NCI-H510A treated with DMSO at 0.1 percent for 48 hours (cell line): ENCODE measurements around the gene ZNF800.

ENCODE experiments used
- DNase-seq: peaks from one replicate; lab custom pipeline; 2025; lab: John Stamatoyannopoulos, UW

ZNF800 gene

DNA sequence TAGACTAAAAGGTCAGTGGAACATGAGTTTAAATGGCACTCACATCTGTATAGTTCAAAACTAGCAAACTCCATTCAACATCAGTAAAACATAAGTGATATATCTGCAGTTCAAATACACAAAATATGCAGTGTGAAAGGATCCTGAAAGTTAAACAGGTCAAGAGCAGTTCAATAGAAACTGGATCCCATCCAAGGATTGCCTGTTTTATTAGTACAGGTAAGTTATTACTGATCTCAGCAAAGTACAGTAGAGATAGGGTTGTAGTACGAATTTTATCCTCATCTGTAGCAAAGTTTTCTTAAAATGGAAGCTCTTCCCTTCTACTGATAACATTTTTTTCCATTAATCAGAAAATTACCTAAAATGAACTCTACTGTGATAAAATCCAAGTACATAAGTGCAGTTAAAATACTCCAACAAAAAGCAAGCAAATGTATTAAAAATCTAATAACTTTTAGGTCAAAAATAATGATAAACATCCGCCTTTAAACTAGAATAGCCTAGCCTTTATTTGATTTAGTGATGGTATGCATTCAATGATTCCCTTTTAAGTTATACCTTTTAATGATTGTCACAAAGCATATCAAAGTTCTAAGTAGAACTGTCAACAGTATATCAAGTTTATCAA is 2.2 kb downstream of the ZNF800 start:
- DNase-seq, result no peak

DNA sequence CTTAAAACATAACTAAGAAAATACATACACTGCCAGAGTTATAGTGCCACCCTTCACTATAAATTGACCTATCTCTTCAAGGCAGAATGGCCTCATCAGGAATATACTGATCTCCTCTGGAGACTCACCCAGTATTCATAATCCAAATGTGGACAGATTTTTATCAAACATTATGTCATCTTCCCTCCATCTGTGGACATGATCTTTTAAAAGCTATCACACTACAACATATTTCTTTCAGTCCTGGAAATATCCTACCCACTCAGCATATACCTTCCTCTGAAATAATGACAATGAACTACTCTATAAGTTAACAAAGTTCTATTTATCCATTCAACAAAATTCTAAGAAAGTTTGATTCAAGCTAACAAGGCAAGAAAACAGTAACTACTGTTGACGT is 3.2 kb downstream of the ZNF800 start:
- no peak for DNase-seq

DNA sequence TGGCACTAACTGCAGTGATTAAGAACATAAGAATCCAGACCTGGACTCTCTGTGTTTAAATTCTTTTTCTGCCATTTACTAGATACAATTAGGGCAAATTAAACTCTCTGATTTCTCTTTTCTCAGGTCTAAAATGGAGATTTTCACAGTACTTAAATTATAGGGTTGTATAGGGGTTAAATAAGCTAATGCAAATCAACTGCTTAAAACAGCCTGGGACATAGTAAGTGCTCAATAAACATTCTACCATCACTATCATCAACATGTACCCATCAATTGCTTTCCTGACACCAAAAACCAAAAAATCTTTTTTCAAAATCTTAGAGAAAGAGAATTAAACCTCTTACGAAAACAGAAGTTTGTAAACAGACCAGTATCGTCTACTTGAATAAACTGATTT is 4.5 kb downstream of the ZNF800 start:
- DNase-seq, result no peak

DNA sequence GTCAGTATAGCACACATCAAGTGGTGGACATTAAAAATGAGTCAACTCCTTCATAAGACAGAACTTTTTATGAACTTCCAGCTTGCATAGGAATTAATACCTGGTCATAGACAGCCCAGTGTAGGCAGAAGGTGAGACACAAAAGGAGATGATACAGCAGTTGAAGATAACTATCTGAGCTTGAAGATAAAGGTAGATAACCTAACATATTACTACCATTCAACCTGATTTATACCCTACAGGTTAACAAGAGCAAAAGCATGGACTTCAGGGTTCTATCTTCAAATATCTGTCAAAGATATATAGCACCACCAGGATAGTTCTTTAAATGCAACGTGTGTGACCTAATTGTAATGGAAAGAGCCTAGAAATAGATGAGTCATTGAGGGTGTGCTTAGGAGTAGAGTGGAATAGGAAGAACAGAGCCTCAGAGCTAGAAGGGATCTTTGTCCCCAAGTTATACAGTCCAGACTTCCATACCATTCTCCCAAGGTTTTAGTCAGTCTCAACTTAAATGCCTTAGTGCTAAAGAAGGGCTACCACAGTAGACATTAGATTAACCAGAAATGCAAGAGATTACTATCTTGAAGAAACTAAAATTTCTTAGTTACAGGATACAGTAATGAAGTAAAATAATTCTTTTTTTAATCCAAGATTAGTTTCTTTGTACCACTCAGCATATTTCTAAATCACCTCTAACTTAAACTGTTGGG is 9.2 kb downstream of the ZNF800 start:
- DNase-seq, result no peak

DNA sequence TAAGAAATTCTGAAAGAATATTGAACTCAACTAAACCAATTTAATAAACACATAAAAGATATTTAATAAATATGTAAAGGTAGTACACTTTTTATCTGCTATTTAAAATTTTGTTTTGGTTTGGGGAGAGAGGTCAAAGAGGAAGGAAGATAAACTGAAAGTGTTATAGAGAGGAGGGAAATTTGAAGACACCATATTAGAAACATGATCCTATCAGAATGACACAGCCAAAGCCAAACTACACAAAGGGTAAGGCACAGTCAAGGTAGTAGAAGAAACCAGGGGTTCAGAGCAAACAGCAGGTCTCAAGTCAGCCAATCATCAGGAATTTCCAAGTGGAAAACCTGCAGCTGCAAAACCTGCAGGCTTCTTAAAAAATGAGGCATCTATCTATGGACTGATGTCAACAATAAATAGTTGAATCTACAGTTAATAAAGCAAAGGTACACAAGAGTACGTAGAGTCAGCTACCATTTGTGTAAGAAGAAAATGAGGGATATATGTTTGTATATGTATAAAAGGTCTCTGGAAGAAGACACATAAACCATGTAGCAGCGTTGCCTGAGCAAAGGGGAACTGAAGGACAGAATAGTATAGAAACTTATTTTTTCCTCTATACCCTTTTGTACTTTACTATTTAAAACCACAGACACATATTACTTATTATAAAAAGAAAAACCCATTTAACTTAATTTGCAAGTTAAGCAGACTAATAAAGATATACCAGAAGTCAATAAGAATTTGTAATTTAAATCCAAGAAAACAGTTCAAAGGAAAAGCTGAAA is 10.0 kb downstream of the ZNF800 start:
- no peak for DNase-seq

DNA sequence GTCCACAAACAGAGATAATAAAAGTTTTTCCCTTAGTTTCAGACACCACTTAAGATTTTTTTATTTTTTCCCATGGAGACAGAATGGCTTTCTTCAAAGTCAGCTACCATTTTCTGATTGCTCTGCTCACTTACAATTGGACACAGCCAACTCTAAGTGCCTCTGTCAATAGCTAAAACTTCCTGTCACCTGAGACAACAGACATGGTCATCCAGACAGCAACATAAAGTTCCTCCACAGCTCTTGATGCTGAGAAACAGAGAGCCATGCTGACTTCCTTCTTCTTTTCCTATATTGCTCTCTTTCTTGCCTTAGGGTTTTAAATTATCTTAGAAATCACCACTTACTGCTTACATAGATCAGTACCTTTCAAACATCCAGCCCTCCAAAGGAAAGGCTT is 12.0 kb downstream of the ZNF800 start:
- DNase-seq, result no peak

DNA sequence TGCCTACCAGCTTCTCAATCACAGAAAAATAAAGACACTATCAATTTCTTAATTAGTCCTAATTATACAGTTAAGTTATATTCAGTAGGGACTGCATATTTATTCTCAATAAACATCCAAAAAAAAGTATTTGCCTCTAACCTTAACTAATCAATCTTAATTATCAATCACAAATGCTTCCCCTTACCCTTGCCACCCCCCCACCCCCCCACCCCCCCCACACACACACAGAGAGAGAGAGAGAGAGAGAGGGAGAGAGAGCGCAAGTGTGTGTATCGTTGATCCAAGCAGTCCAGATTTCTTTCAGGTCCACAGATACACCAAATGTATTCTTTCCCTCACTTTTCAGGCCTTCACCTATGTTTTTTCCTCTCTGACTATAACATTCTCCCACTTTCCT is 12.9 kb downstream of the ZNF800 start:
- no peak for DNase-seq

DNA sequence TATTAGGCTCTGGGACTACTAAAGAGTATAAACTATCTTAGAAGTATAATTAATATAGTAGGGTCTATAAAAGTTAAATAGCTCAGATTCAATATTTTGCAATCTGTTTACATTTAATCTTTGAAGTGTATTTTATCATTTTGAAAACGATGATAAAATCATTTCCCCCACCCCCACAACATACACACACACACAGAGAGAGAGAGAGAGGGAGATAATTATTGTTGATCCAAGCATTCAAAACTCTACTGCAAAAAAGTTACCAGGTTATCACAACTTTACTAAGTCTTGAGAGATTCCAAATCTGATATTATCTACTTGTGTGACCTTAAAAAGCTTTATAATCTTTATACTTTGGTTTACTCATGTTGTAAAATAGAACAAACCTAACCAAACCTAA is 14.0 kb downstream of the ZNF800 start:
- DNase-seq, result no peak

DNA sequence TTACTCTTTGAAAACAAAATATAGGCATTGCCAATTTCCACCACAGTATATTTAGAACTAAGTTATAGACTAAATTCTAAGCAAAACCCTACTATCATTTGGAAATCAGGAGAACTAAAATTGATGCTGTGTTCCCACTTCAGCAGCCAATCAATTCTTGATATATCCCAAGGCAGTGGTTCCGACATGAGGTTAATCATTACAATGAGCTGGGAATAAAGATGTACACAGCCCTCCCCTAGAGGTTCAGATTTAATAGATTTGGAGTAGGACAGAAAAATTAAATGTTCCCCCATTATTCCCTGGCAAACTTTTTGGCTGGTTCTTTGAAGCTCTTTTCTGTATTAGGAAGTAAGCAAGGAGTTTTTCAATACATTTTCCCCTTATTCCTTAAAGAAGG is 15.1 kb downstream of the ZNF800 start:
- DNase-seq, result no peak

DNA sequence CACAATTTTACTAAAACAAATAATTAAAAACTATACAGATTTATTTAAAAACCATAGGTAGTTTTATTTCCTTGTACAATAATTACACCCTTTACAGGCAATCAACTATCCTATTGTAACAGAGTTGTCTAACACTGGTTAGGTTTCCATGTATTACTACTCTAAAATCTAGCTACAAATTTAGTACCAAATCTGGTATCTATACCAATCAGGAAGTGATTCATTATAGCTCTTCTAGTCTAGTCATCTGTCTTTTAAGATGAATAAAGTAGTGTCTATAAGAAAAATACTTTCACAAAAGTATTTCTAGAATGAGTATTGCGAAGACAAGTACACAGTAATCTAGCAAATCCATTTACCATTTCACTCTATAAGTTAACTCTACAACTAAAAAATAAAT is 16.9 kb downstream of the ZNF800 start:
- no peak for DNase-seq

DNA sequence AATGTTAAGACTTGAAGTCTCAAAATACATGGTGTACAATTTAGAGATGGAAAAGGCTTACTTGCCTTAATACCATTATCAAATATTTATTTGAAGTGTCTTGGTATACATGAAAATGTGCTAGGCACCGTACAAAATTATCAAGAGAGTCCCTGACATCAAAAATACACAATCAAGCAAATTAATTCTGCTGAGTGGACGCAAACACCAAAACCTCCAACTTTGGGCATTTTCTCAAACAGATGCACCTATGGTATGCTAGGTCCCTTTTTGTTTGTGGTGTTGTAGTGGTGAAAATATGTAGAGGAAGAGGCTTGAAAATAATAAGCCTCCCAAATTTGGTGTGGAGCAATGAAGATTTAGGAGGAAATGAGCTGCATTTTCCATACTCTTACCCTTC is 24.8 kb downstream of the ZNF800 start:
- no peak for DNase-seq

DNA sequence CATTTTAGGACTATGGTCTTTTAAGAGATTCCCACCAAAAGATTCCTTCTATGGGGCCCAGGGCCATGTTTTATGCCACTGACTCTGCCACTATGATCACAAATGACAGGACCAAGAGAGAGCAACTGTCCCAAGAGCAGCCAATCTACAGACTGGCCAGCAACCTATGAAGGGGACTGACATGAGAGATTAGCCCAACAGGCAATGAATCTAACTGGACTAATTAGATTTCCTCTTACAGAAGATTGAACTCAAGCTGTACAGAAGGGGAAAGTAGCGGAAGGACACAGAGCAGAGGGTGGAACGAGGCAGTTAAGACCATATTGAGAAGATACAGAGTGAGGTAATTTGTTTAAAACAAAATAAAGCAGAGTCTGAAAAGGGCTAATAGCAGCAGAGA is 25.8 kb downstream of the ZNF800 start:
- no peak for DNase-seq

DNA sequence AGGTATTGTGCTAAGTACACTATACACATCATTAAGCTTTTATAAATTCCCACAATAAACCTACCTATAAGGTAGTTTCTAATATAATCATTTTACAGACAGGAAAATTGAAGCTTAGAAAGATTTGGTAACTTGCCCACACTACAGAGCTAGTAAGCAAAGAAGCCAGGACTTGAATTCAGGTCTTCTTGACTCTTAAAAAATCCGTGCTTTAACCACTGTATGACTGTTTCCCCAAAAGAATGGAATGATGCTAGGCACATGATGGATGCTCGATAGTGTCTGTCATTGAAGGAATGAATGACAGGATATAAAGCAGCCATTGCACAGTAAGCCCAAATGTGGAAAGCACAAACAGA is 26.6 kb downstream of the ZNF800 start:
- DNase-seq, result no peak

DNA sequence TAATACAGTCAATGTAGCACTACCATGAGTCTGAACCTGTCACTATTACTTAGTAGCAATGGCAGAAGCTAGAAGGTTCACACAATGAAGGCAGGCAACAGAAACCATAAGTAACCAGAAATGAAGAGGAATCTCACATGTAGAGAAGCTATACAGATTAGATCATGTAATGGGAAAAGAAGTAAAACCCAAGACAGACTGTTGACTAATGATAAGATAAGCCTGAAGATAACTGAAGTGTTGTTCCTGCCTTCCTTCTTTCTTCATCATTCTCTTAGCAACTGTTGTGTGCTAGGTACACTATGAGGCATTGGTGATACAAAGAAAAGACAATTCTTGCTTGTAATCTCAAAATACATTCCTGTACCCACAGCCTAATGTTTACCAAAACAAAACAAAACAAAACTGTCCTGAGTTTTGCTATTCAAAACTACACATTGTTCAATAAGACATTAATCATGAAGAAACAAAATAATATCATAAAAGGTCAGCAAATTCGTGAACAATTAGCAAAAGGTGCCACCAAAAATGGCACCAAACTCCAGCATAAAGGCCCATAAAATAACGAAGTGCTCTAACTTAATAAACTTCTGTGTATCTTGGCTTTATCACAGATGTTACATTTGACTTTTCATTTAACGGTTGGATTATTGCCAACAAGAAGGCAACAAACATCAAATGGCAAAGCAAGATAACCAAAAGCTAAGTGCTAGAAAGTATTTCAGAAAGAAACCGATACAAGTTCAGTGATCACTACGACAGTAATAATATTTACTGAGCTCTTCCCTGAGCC is 27.1 kb downstream of the ZNF800 start:
- no peak for DNase-seq

DNA sequence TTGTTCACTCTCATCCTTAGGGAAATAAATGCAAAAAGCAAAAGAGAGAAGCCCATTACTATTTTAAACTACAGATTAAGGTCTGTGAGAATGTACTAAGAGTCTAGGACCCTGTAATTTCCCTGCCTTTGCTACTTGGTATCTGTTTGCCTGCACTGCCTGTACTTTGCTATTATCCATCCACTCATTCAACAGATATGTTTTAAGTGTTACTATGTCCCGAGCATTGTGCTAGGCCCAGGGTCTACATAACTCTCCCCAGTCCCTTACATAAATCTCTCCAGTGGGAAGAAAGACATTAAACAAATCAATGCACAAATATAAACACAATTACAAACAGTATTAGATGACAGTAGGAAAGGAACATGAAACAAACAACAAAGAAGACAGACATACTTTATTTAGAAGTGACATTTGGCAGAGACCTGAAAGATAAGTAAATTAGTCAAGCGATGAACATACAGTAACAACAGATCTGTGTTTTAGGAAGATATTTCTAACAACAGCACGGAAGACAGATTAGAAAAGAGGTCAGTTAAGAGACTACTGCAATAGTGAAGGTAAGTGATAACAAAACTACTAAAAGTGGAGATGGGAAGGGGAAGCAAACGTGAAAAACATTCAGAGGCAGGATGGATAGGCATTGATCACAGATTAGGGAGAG is 30.0 kb downstream of the ZNF800 start:
- DNase-seq, result no peak

DNA sequence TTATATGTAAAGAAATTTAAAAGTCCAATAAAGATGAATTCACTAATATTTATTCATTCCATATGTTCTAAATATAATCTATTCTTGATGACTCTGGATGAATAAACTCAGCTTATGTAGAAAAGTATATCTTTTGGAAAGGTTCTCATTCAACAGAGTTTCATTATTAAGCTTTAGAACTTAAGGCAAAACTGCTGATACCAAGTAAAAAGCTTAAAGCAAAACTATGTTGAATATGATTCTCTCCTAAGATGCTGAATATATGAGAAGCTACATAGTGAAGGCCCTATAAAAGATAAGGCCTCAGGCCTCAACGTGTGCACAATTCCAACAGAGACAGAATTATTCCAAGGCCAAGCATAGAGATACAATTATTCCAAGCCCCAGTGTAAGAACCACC is 30.8 kb downstream of the ZNF800 start:
- DNase-seq, result no peak

DNA sequence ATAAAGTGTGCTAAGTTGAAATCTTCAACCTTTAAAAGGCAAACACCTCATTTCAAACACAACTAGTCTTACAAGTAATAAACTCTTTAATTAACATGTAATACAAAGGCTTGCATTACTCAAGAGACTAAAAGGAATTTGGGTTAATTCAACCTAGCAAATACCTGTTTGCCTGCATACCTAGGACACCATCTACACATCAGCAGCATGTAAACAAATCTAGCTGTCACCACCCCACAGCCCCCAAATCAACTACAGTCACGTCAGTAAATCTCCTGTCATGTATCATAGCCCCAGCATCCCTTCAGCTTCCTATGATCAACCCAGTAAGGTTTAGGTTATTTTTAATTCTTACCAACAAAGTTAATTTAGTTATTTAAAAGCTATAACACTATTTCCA is 33.5 kb downstream of the ZNF800 start:
- no peak for DNase-seq

DNA sequence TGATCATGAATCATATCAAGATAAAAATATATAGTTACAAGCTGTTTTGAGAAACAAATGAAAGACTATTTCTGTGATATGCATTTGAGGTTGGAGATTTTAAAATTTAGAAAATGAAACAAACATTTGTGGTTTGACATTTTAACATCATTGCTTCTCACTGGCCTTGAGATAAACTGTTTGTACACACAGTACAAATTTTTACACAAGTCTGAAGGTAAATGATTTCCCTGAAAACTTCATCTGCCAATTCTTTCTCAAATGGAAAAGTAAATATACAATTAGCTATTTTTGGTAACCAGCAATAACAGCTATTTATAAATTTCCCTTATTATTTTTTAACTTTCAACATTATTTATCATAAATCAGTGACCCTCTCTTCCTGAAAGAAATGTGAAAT is 38.6 kb downstream of the ZNF800 start:
- DNase-seq, result no peak

DNA sequence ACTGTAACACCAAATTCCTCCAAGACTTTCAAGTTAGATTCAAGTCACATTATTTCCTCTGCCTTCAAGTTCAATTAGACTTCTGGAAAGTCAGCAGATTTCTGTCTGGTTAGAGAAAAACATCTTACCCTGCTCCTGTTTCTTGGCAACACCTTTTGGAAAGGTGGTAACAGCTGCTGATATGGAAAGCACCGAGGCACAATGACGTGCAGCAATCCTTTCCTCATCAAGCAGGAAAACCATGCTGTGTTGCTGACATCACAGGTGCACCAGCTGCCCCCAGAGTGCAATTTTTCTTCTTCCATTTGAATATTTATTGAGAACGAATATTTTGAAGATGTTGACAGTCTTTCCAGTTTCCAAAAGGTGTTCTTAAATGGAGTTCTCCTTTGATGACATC is 41.9 kb downstream of the ZNF800 start:
- no peak for DNase-seq

DNA sequence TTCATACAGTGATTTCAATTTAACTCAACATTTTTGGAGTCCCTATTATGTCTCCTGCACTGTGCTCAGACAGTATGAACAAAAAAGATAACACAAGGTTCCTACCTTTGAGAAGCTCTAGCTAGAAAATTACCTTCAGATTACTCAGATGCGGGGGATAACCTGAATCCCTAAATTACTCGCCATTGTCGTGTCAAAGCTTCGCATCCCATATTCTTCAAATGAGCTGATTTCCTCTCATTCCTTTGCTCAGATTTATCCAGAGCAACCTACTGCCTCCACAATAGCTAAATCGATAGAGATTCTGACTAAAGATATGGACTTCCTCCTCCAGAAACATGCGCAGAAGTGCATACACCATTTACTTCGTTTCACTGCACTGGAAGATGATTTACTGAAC is 42.6 kb downstream of the ZNF800 start:
- no peak for DNase-seq

DNA sequence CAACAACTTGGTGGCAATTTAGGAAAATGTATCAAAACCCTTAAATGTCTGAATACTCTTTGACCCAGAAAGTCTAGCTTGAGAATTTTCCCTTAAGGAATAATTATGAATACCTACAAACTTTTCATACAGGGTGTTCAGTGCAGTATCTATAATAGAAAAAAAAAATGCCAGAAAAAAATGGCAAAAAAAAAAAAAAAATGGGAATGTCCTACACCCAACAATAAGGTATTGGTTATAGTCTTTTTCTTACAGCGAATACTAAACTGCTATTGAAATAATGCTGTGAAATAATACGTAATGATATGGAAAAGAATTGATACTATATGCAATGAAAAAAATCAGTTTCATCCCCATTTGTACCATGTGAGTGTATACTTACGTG is 44.3 kb downstream of the ZNF800 start:
- DNase-seq, result no peak

DNA sequence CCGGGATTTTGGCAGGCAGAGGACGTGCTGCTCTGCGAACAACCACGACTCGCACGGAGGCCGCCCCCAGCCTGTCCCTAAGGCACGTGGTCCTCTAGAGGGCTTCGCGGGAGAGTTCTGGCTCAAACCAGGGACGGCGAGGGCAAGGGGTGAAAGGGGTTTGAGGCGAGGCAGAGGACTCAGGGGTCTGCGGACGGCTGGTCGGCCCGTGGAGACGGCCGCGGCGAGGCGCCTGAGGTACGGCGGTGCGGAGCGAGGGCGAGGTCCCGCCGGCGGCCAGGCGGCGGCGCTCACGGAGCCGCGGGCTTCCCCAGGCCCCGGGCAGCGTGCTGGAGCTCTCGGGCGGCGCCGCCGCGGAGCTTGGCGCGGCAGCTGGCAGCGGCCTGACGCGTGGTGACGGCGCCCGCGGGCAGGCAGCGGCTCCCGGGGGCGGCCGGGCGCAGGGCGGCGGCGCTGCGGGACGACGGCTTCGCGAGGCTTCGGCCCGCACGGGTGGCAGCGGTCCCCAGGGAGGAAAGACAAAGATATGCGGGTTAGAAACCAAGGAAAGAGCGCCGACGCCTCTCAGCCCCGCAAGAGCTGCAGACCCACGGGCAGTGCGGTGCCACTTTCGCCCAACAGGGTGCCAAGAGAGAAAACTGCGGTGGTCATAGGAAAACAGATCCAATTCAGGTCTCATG is 44.8 kb downstream of the ZNF800 start:
- peak; percentile 22 for DNase-seq
